ENCODE measurements around the gene CEP83.
"Not testable (repeated sequence)": the region's sequence is repeated elsewhere in the genome, so short reads cannot be mapped to it uniquely, and the experiment has no call there.

The CEP83 gene

GRCh38 chr12:94433744-94434143 lies 25.9 kb downstream of the CEP83 start:
- no peak for DNase-seq

- no peak for DNase-seq
These were observed 29.4 kb downstream of the CEP83 start for GRCh38 chr12:94430304-94430703.

GRCh38 chr12:94429633-94430032 lies 30.0 kb downstream of the CEP83 start:
- no peak for DNase-seq

- no peak for DNase-seq
These were observed 30.5 kb downstream of the CEP83 start for GRCh38 chr12:94429191-94429590.

GRCh38 chr12:94427501-94428381 lies 31.9 kb downstream of the CEP83 start:
- no peak for DNase-seq

GRCh38 chr12:94426049-94426448 lies 33.6 kb downstream of the CEP83 start:
- no peak for DNase-seq

GRCh38 chr12:94424830-94425229 lies 34.8 kb downstream of the CEP83 start:
- DNase-seq = not testable (repeated sequence)

GRCh38 chr12:94421868-94422740 lies 37.6 kb downstream of the CEP83 start:
- DNase-seq = no peak

GRCh38 chr12:94418517-94418916 lies 41.1 kb downstream of the CEP83 start:
- no peak for DNase-seq

- DNase-seq = no peak
These were observed 43.1 kb downstream of the CEP83 start for GRCh38 chr12:94416613-94417012.

- no peak for DNase-seq
These were observed 44.6 kb downstream of the CEP83 start for GRCh38 chr12:94415066-94415465.

GRCh38 chr12:94405413-94406116 lies 54.1 kb downstream of the CEP83 start:
- no peak for DNase-seq

GRCh38 chr12:94404854-94405253 lies 54.8 kb downstream of the CEP83 start:
- no peak for DNase-seq

GRCh38 chr12:94401326-94401725 lies 58.3 kb downstream of the CEP83 start:
- DNase-seq = no peak

- not testable (repeated sequence) for DNase-seq
These were observed 61.0 kb downstream of the CEP83 start for GRCh38 chr12:94398685-94399084.

- no peak for DNase-seq
These were observed 62.3 kb downstream of the CEP83 start for GRCh38 chr12:94397401-94397800.

GRCh38 chr12:94396014-94396413 lies 63.7 kb downstream of the CEP83 start:
- not testable (repeated sequence) for DNase-seq

- no peak for DNase-seq
These were observed 69.6 kb downstream of the CEP83 start for GRCh38 chr12:94390130-94390485.

GRCh38 chr12:94389482-94390129 lies 70.1 kb downstream of the CEP83 start:
- not testable (repeated sequence) for DNase-seq

GRCh38 chr12:94386422-94386821 lies 73.2 kb downstream of the CEP83 start:
- DNase-seq = no peak

GRCh38 chr12:94384030-94384429 lies 75.6 kb downstream of the CEP83 start:
- DNase-seq = no peak

- DNase-seq = no peak
These were observed 79.2 kb downstream of the CEP83 start for GRCh38 chr12:94380507-94380906.

All from activated CD4-positive, CD25-positive, alpha-beta regulatory T cell (primary cell).